Thymus (tissue), 11 donors: ENCODE data around the gene WDR86. TPM values are rescaled to one million over a fixed set of nuclear protein-coding genes. Genes with fewer than 3 reads are reported as not detected.

Experiments
- DNase-seq, 9 donors: peaks; one replicate each; pipeline ENCODE4 v3.0.0-alpha.2; 2013; ENCODE audit warnings: low spot score in 9 of 9, low read depth in 6 of 9, missing footprints in 1 of 9
- H3K27ac ChIP-seq, 2 donors: one replicate each; pipeline ENCODE4 v1.5.1; 2013; ENCODE audit warnings: control low read depth in 1 of 2, low read depth in 1 of 2, low read length in 1 of 2, mild to moderate bottlenecking in 1 of 2, moderate library complexity in 1 of 2
- H3K27me3 ChIP-seq, 2 donors: one replicate each; pipeline ENCODE4 v1.5.1; 2013; ENCODE audit warnings: low read length in 1 of 2; ENCODE audit not compliant: control insufficient read depth in 2 of 2, insufficient read depth in 1 of 2
- H3K36me3 ChIP-seq, 2 donors: one replicate each; pipeline ENCODE4 v1.5.1; 2013; ENCODE audit warnings: low read length in 1 of 2, mild to moderate bottlenecking in 1 of 2, moderate library complexity in 1 of 2; ENCODE audit not compliant: control insufficient read depth in 2 of 2, insufficient read depth in 2 of 2
- H3K4me1 ChIP-seq, 2 donors: one replicate each; pipeline ENCODE4 v1.5.1; 2013; ENCODE audit warnings: low read length in 2 of 2; ENCODE audit not compliant: control insufficient read depth in 2 of 2, insufficient read depth in 2 of 2
- H3K4me3 ChIP-seq, 2 donors: one replicate each; pipeline ENCODE4 v1.5.1; 2013; ENCODE audit warnings: low read length in 2 of 2, control low read depth in 1 of 2, mild to moderate bottlenecking in 1 of 2
- H3K9me3 ChIP-seq, 2 donors: one replicate each; pipeline ENCODE4 v1.5.1; 2013; ENCODE audit warnings: low read length in 1 of 2, mild to moderate bottlenecking in 1 of 2; ENCODE audit not compliant: control insufficient read depth in 2 of 2, insufficient read depth in 1 of 2
- WGBS: extraction: QIAGEN DNeasy Blood & Tissue Kit; methylation state at CpG from one replicate; pipeline ENCODE4 v1.1.7; 2013; 5-methylcytosine and 5-hydroxymethylcytosine counted together
- polyA plus RNA-seq: library from polyadenylated mRNA; stranded (reverse); fragments of 200-250 nt; gene quantifications from one replicate; pipeline ENCODE4 v1.2.3, GENCODE V29; 2013
- total RNA-seq: library from RNA; stranded (reverse); fragments of 120-200 nt; gene quantifications from one replicate; pipeline ENCODE4 v1.2.4, GENCODE V29; 2013
- donor health status: healthy.

The WDR86 gene
- total and polyA plus RNA-seq, 2 donors = 1.3 to 5.0 TPM

- Histone ChIP-seq H3K36me3 (peaks cover 0 to 2% of the 10 kb centered on the region in 2 donors), H3K27ac (no peak overlapping the region), H3K4me3 (no peak overlapping the region), H3K4me1 (peaks cover 25 to 35% of the 10 kb centered on the region in 2 donors), H3K9me3 (no peaks in the 10 kb centered on the region), H3K27me3 (peaks cover 0 to 11% of the 10 kb centered on the region in 2 donors)
- 96% methylated on average over 1 of the region's 1 CpG for WGBS
- DNase-seq = no peak
These were observed 34.8 kb upstream of the WDR86 start for GRCh38 chr7:151444632-151445031.

GRCh38 chr7:151442776-151443496 lies 33.1 kb upstream of the WDR86 start:
- Histone ChIP-seq H3K36me3 (peaks cover 0 to 2% of the 10 kb centered on the region in 2 donors), H3K9me3 (no peaks in the 10 kb centered on the region), H3K4me3 (no peak overlapping the region), H3K27ac (no peak overlapping the region), H3K4me1 (peaks cover 29 to 45% of the 10 kb centered on the region in 2 donors), H3K27me3 (peaks cover 6 to 14% of the 10 kb centered on the region in 2 donors)
- WGBS = 95% methylated on average over 10 of the region's 10 CpGs
- DNase-seq = no peak

- Histone ChIP-seq H3K9me3 (no peaks in the 10 kb centered on the region), H3K4me3 (peak overlapping the region in 1 of 2 donors; percentile 38), H3K27me3 (peaks cover 6 to 10% of the 10 kb centered on the region in 2 donors), H3K36me3 (no peaks in the 10 kb centered on the region), H3K4me1 (peaks cover 29 to 62% of the 10 kb centered on the region in 2 donors), H3K27ac (peak overlapping the region; percentile 72 to 95)
- DNase-seq = peak in 2 of 9 donors; percentile 58 to 76
- 65% methylated on average over 10 of the region's 10 CpGs for WGBS
These were observed 31.1 kb upstream of the WDR86 start for GRCh38 chr7:151440799-151441445.

GRCh38 chr7:151439855-151440798 lies 30.3 kb upstream of the WDR86 start, which contains the start of gene CRYGN:
Gene CRYGN (minus strand): TSS chr7:151440141. CDS start chr7:151439917, 224 bp downstream.
- Histone ChIP-seq H3K9me3 (no peaks in the 10 kb centered on the region), H3K27ac (peak within 1 kb of the TSS; percentile 72 to 95), H3K36me3 (no peaks in the 10 kb centered on the region), H3K4me1 (peaks cover 29 to 65% of the 10 kb centered on the region in 2 donors), H3K4me3 (peak within 1 kb of the TSS; percentile 38 to 49), H3K27me3 (peaks cover 6 to 10% of the 10 kb centered on the region in 2 donors)
- WGBS = 24% methylated on average over 51 of the region's 51 CpGs
- DNase-seq = peak in 1 of 9 donors; percentile 62

GRCh38 chr7:151438864-151439601 lies 29.2 kb upstream of the WDR86 start:
- WGBS = 96% methylated on average over 17 of the region's 17 CpGs
- DNase-seq = no peak

GRCh38 chr7:151437866-151438516 lies 28.2 kb upstream of the WDR86 start:
- Histone ChIP-seq H3K4me1 (peaks cover 39 to 79% of the 10 kb centered on the region in 2 donors), H3K27ac (no peak overlapping the region), H3K4me3 (no peak overlapping the region), H3K36me3 (no peaks in the 10 kb centered on the region), H3K9me3 (no peaks in the 10 kb centered on the region), H3K27me3 (peaks cover 6 to 10% of the 10 kb centered on the region in 2 donors)
- WGBS = 95% methylated on average over 23 of the region's 23 CpGs
- DNase-seq = no peak

More at GRCh38 chr7:151438864-151439601, 29.2 kb upstream of the WDR86 start:
- H3K27ac ChIP-seq = no peak overlapping the region
- H3K9me3 ChIP-seq = no peaks in the 10 kb centered on the region
- no peaks in the 10 kb centered on the region for H3K36me3 ChIP-seq
- H3K4me1 ChIP-seq = peaks cover 29 to 69% of the 10 kb centered on the region in 2 donors
- H3K4me3 ChIP-seq = no peak overlapping the region
- peaks cover 6 to 10% of the 10 kb centered on the region in 2 donors for H3K27me3 ChIP-seq

GRCh38 chr7:151437159-151437553 lies 27.3 kb upstream of the WDR86 start:
- WGBS = 97% methylated on average over 13 of the region's 13 CpGs
- no peak overlapping the region for H3K4me3 ChIP-seq
- no peaks in the 10 kb centered on the region for H3K36me3 ChIP-seq
- no peak overlapping the region for H3K27ac ChIP-seq
- H3K4me1 ChIP-seq = peaks cover 45 to 79% of the 10 kb centered on the region in 2 donors
- peaks cover 0 to 2% of the 10 kb centered on the region in 2 donors for H3K9me3 ChIP-seq
- peaks cover 6 to 10% of the 10 kb centered on the region in 2 donors for H3K27me3 ChIP-seq
- DNase-seq = no peak
